ENCODE data around the gene CEMIP. TPM values are rescaled to one million over a fixed set of nuclear protein-coding genes. Genes with fewer than 3 reads are reported as not detected.

Gene CEMIP
- total and polyA plus RNA-seq, 2 of the 4 experiments (the other 2 are of a cell fraction), result 63.8 to 78.0 TPM

DNA sequence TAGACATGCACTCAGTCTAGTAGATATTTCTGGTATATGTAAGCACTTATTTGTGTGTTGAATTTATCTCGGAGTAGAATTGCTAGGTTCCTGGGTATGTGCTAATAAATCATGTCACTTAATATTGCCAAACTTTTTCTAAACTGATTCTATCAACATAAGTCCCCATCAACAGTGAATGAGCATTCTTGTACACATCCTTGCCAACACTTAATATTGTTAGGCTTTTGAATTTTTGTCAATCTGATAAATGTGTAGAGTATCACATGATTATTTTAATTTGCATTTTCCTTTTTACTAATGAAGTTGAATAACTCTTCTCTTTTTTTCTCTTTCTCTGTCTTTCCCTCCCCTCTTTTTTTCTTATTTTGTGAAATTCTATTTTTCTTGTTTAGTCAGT is 33.3 kb upstream of the CEMIP start:
- POLR2A ChIA-PET (ENCODE audit: unreplicated experiment), result no interaction called here
- Histone ChIP-seq H3K79me1 (ENCODE audit: low read depth in 1 of 2, low read length in 2 of 2) (peaks cover 55 to 85% of the 10 kb centered on the region in 2 experiments), H3K9ac (ENCODE audit: low read depth, low read length) (no peak overlapping the region), H4K8ac (ENCODE audit: low read depth in 2 of 2, low read length in 2 of 2) (no peak overlapping the region), H2BK15ac (ENCODE audit: low read depth, low read length) (no peak overlapping the region), H2AK9ac (replicated peaks; ENCODE audit: low read depth, low read length, poor library complexity) (no peak overlapping the region), H2BK5ac (ENCODE audit: low read depth, low read length, poor library complexity, severe bottlenecking) (no peak overlapping the region), H2AFZ (replicated peaks; ENCODE audit: low read length, poor library complexity) (no peak overlapping the region), H2BK120ac (ENCODE audit: low read depth, low read length) (no peak overlapping the region), H3K9me3 (ENCODE audit: control insufficient read depth, insufficient read depth, low read length) (no peaks in the 10 kb centered on the region), H3K27ac (ENCODE audit: insufficient read depth, low read length) (no peak overlapping the region), H2AK5ac (ENCODE audit: low read depth, low read length) (no peak overlapping the region), H4K5ac (ENCODE audit: low read depth, low read length) (no peak overlapping the region), H3K4me3 (ENCODE audit: insufficient read depth, low read depth, low read length) (no peak overlapping the region), H3K27me3 (ENCODE audit: control insufficient read depth, insufficient read depth, low read length) (no peaks in the 10 kb centered on the region), H3K18ac (ENCODE audit: low read depth, low read length) (no peak overlapping the region), H3K56ac (ENCODE audit: extremely low read depth, insufficient read depth, low read length) (no peak overlapping the region), H3K23ac (ENCODE audit: low read depth, low read length) (no peak overlapping the region), H3K4me2 (ENCODE audit: low read depth, low read length) (no peak overlapping the region), H3K4ac (ENCODE audit: low read depth, low read length) (no peak overlapping the region), H2BK20ac (ENCODE audit: low read depth, low read length) (no peak overlapping the region), H3K36me3 (ENCODE audit: control insufficient read depth, insufficient read depth, low read length) (peaks cover 14% of the 10 kb centered on the region), H3K4me1 (ENCODE audit: control insufficient read depth, insufficient read depth, low read length) (peaks cover 10% of the 10 kb centered on the region), H4K20me1 (ENCODE audit: insufficient read depth, low read length) (peaks cover 38% of the 10 kb centered on the region), H4K91ac (ENCODE audit: insufficient read depth, low read depth, low read length) (no peak overlapping the region), H3K9me1 (ENCODE audit: insufficient read depth, low read length) (peaks cover 15% of the 10 kb centered on the region), H3K14ac (replicated peaks; ENCODE audit: low read depth, low read length) (no peak overlapping the region)
- BruUV-seq (replicated peaks), result no TSS peak
- TF ChIP-seq RFX5 (IDR thresholded peaks at IDR 0.05; ENCODE audit: low read depth, low read length), result no peak
- TF ChIP-seq MAZ (IDR thresholded peaks at IDR 0.05; ENCODE audit: borderline replicate concordance, low read depth, low read length), result no peak
- TF ChIP-seq, protein P1, sequence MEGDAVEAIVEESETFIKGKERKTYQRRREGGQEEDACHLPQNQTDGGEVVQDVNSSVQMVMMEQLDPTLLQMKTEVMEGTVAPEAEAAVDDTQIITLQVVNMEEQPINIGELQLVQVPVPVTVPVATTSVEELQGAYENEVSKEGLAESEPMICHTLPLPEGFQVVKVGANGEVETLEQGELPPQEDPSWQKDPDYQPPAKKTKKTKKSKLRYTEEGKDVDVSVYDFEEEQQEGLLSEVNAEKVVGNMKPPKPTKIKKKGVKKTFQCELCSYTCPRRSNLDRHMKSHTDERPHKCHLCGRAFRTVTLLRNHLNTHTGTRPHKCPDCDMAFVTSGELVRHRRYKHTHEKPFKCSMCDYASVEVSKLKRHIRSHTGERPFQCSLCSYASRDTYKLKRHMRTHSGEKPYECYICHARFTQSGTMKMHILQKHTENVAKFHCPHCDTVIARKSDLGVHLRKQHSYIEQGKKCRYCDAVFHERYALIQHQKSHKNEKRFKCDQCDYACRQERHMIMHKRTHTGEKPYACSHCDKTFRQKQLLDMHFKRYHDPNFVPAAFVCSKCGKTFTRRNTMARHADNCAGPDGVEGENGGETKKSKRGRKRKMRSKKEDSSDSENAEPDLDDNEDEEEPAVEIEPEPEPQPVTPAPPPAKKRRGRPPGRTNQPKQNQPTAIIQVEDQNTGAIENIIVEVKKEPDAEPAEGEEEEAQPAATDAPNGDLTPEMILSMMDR (conservative IDR thresholded peaks at IDR 0.05; ENCODE audit: low read depth, low read length), result no peak
- no peak for TF ChIP-seq RAD21 (IDR thresholded peaks at IDR 0.05; ENCODE audit: low read length)
- TF ChIP-seq POLR2A (IDR thresholded peaks at IDR 0.05; ENCODE audit: low read depth, low read length), result no peak
- TF ChIP-seq CEBPB (IDR thresholded peaks at IDR 0.05; ENCODE audit: low read depth, low read length), result no peak
- no peak for TF ChIP-seq SMC3 (IDR thresholded peaks at IDR 0.05; ENCODE audit: low read depth, low read length)
- TF ChIP-seq BHLHE40 (IDR thresholded peaks at IDR 0.05; ENCODE audit: low read depth, low read length), result no peak
- TF ChIP-seq NFE2L2 (IDR thresholded peaks at IDR 0.05; ENCODE audit: low read depth, low read length), result no peak
- TF ChIP-seq FOS (IDR thresholded peaks at IDR 0.05; ENCODE audit: low read depth, low read length), result no peak
- TF ChIP-seq, protein P2, sequence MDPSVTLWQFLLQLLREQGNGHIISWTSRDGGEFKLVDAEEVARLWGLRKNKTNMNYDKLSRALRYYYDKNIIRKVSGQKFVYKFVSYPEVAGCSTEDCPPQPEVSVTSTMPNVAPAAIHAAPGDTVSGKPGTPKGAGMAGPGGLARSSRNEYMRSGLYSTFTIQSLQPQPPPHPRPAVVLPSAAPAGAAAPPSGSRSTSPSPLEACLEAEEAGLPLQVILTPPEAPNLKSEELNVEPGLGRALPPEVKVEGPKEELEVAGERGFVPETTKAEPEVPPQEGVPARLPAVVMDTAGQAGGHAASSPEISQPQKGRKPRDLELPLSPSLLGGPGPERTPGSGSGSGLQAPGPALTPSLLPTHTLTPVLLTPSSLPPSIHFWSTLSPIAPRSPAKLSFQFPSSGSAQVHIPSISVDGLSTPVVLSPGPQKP (IDR thresholded peaks at IDR 0.05; ENCODE audit: borderline replicate concordance, low read depth, low read length), result no peak
- no peak for TF ChIP-seq USF2 (IDR thresholded peaks at IDR 0.05; ENCODE audit: low read depth, low read length)
- no peak for TF ChIP-seq CHD1 (IDR thresholded peaks at IDR 0.05; ENCODE audit: low read depth, low read length)
- no peak for TF ChIP-seq MXI1 (IDR thresholded peaks at IDR 0.05; ENCODE audit: borderline replicate concordance, low read depth, low read length)
- TF ChIP-seq RCOR1 (IDR thresholded peaks at IDR 0.05; ENCODE audit: insufficient replicate concordance, low read length), result no peak
- TF ChIP-seq MAFK (IDR thresholded peaks at IDR 0.05; ENCODE audit: low read depth, low read length), result no peak
- no peak for DNase-seq
- dilution Hi-C loops (cut with HindIII; ENCODE audit: low sequenced_read_pairs, unreplicated experiment), result no loop called here
- no peak for ATAC-seq (ENCODE audit: low read depth)
- intact Hi-C loops (cut with micrococcal nuclease), result no loop called here
- CTCF ChIA-PET, result no interaction called here
- in situ Hi-C loops (cut with MboI; ENCODE audit: low sequenced_read_pairs), result no loop called here
- whole genome bisulfite sequencing, 2 experiments (ENCODE audit: extremely low coverage in 2 of 2, insufficient read length in 1 of 2), result no CpG with 5 or more reads among the region's 1 CpG

Data from IMR-90 (cell line).